Measurements from ENCODE around the gene GPR84.

DNA sequence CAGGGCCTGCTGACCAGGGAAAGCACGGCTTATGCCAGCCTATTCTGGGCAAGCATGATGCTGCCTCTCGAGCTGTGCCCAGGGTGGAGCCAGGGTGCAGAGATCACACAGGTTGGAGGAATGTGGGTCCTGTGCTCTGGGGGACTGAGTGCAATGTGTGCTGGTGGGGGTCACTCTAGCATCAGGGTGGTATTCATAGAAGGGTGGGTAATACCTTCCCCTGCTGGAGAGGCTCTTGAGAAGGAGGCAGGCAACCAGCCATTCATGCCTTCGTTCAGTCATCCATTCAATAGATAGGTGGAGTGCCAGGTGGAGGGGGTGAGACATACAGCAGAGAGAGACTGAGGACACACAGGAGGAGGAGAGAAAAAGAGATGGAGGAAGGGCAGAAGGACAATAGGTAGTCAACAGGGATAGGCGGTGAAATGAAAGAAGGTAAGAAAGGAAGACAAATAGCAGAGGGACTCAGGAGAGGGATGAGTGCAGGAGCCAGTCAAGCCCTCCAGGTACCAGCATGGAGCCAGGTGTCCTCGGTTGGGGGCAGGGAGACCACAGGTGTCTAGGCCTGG is 25.4 kb upstream of the GPR84 start:
- TF ChIP-seq EZH2phosphoT487 (IDR thresholded peaks at IDR 0.05; ENCODE audit: low read length), result no peak
- no peak for TF ChIP-seq EZH2 (optimal IDR thresholded peaks at IDR 0.05; ENCODE audit: low read depth, low read length)

Measured in MM.1S (cell line).